H1 (cell line): ENCODE measurements around the gene PNLIPRP1. TPM values are rescaled to one million over a fixed set of nuclear protein-coding genes. Genes with fewer than 3 reads are reported as not detected.

Experiments
- CTCF ChIA-PET: fragments of 300-600 bp; sonication (Branson Sonifier 250); formaldehyde crosslinking; loops from one replicate; lab custom pipeline; 2021; ENCODE audit not compliant: partially characterized antibody; lab: Charles Lee
- POLR2A ChIA-PET: fragments of 300-600 bp; sonication (Branson Sonifier 250); formaldehyde crosslinking; loops from one replicate; lab custom pipeline; 2021; ENCODE audit warnings: inconsistent platforms; ENCODE audit not compliant: partially characterized antibody; lab: Charles Lee
- DNase-seq, 2 experiments: peaks; one replicate each; pipeline versions ENCODE4 v3.0.0 to v3.0.0-alpha.2; 2010 to 2022; ENCODE audit warnings: low spot score in 2 of 2, low read depth in 1 of 2, mixed read lengths in 1 of 2
- FAIRE-seq: peaks from 2 replicates; lab custom pipeline; 2011; peaks lifted over from hg19 to GRCh38; lab: Jason Lieb, UNC
- H2AFZ ChIP-seq: 2 replicates; pipeline ENCODE4 v1.8.1; 2012; ENCODE audit warnings: low read length, inconsistent platforms
- H2AK5ac ChIP-seq: 2 replicates; pipeline ENCODE4 v1.6.1; 2013; ENCODE audit warnings: low read depth, low read length
- H2BK120ac ChIP-seq: replicated peaks from 2 replicates; pipeline ENCODE3; 2013; ENCODE audit warnings: low read depth, low read length, inconsistent platforms
- H2BK12ac ChIP-seq: 2 replicates; pipeline ENCODE4 v1.6.1; 2013; ENCODE audit warnings: low read depth, low read length
- H2BK15ac ChIP-seq: 2 replicates; pipeline ENCODE4 v1.6.1; 2013; ENCODE audit warnings: low read length
- H2BK20ac ChIP-seq: 2 replicates; pipeline ENCODE4 v1.6.1; 2013; ENCODE audit warnings: low read length
- H2BK5ac ChIP-seq: 2 replicates; pipeline ENCODE4 v1.6.1; 2013; ENCODE audit warnings: low read depth, low read length
- H3K14ac ChIP-seq: 2 replicates; pipeline ENCODE4 v1.6.1; 2013; ENCODE audit warnings: inconsistent platforms; ENCODE audit not compliant: insufficient read length
- H3K18ac ChIP-seq: 2 replicates; pipeline ENCODE4 v1.6.1; 2013; ENCODE audit warnings: low read length; ENCODE audit errors: extremely low read depth
- H3K23ac ChIP-seq: 2 replicates; pipeline ENCODE4 v1.6.1; 2013; ENCODE audit warnings: inconsistent platforms; ENCODE audit not compliant: insufficient read length
- H3K23me2 ChIP-seq: 2 replicates; pipeline ENCODE4 v1.6.1; 2013; ENCODE audit warnings: low read depth, low read length
- H3K27ac ChIP-seq: 2 replicates; pipeline ENCODE4 v1.6.1; 2011; ENCODE audit warnings: low read depth, low read length, inconsistent platforms
- H3K27me3 ChIP-seq, 4 experiments: replicated peaks in 1 of 4; 1 replicate in 1 of 4; 2 replicates in 3 of 4; pipeline versions ENCODE4 v1.6.1 to v1.8.1; 2011 to 2013; ENCODE audit warnings: low read length in 3 of 4, mild to moderate bottlenecking in 3 of 4, inconsistent platforms in 2 of 4, mixed read lengths in 2 of 4, moderate library complexity in 1 of 4; ENCODE audit not compliant: control insufficient read depth in 3 of 4, insufficient read depth in 3 of 4; ENCODE audit errors: extremely low read depth in 1 of 4
- H3K36me3 ChIP-seq, 4 experiments: 2 replicates each; pipeline versions ENCODE4 v1.6.1 to v1.8.1; 2011 to 2013; ENCODE audit warnings: mild to moderate bottlenecking in 4 of 4, low read length in 3 of 4, moderate library complexity in 2 of 4, control low read depth in 1 of 4, inconsistent platforms in 1 of 4; ENCODE audit not compliant: insufficient read depth in 4 of 4, control insufficient read depth in 2 of 4
- H3K4ac ChIP-seq: replicated peaks from 2 replicates; pipeline ENCODE3; 2013; ENCODE audit warnings: low read length, low read depth, mixed read lengths, inconsistent platforms; ENCODE audit not compliant: insufficient read length
- H3K4me1 ChIP-seq, 4 experiments: replicated peaks in 1 of 4; 1 replicate in 1 of 4; 2 replicates in 3 of 4; pipeline versions ENCODE4 v1.6.1 to v1.8.1; 2011 to 2013; ENCODE audit warnings: low read length in 3 of 4, inconsistent platforms in 2 of 4, mixed read lengths in 1 of 4; ENCODE audit not compliant: insufficient read depth in 4 of 4, control insufficient read depth in 3 of 4
- H3K4me2 ChIP-seq, 2 experiments: 2 replicates each; pipeline versions ENCODE4 v1.6.1 to v1.8.1; 2011 to 2013; ENCODE audit warnings: low read depth in 2 of 2, low read length in 2 of 2, control low read depth in 1 of 2, inconsistent platforms in 1 of 2, mild to moderate bottlenecking in 1 of 2; ENCODE audit not compliant: insufficient read depth in 1 of 2
- H3K4me3 ChIP-seq, 4 experiments: fragments of 200-600, 300-600 bp in 1 of 4; sonication (generic), shearing (Covaris generic), sonication (Bioruptor Twin) in 1 of 4; 2 replicates each; pipeline versions ENCODE4 v1.5.1 to v1.8.1; 2011 to 2016; ENCODE audit warnings: low read length in 4 of 4, low read depth in 3 of 4, control low read depth in 2 of 4, inconsistent platforms in 2 of 4, mild to moderate bottlenecking in 2 of 4, mixed read lengths in 1 of 4, moderate library complexity in 1 of 4; ENCODE audit not compliant: insufficient read depth in 2 of 4; ENCODE audit errors: extremely low read depth in 1 of 4
- H3K56ac ChIP-seq: replicated peaks from 2 replicates; pipeline ENCODE3; 2013; ENCODE audit warnings: low read depth, mild to moderate bottlenecking, mixed read lengths, low read length, inconsistent platforms; ENCODE audit not compliant: insufficient read length
- H3K79me1 ChIP-seq: 2 replicates; pipeline ENCODE4 v1.6.1; 2013; ENCODE audit warnings: low read depth, low read length, control low read depth
- H3K79me2 ChIP-seq, 2 experiments: 2 replicates each; pipeline versions ENCODE4 v1.6.1 to v1.8.1; 2012 to 2013; ENCODE audit warnings: low read length in 2 of 2, mild to moderate bottlenecking in 2 of 2, inconsistent platforms in 1 of 2; ENCODE audit not compliant: insufficient read depth in 2 of 2, control insufficient read depth in 1 of 2
- H3K9ac ChIP-seq, 4 experiments: replicated peaks in 1 of 4; 1 replicate in 1 of 4; 2 replicates in 3 of 4; pipeline versions ENCODE4 v1.6.1 to v1.8.1; 2011 to 2013; ENCODE audit warnings: low read depth in 3 of 4, low read length in 3 of 4, control low read depth in 2 of 4, mild to moderate bottlenecking in 2 of 4, moderate library complexity in 2 of 4, inconsistent platforms in 1 of 4; ENCODE audit errors: extremely low read depth in 1 of 4
- H3K9me3 ChIP-seq, 2 experiments: 2 replicates each; pipeline versions ENCODE4 v1.6.1 to v1.8.1; 2012 to 2013; ENCODE audit warnings: mild to moderate bottlenecking in 2 of 2, moderate library complexity in 2 of 2, control low read depth in 1 of 2, inconsistent platforms in 1 of 2, low read depth in 1 of 2, low read length in 1 of 2, mixed read lengths in 1 of 2; ENCODE audit not compliant: insufficient read depth in 2 of 2
- H4K20me1 ChIP-seq, 2 experiments: replicated peaks in 1 of 2; 2 replicates each; pipeline versions ENCODE3 to v1.8.1; 2011 to 2013; ENCODE audit warnings: inconsistent platforms in 2 of 2, low read length in 2 of 2, mild to moderate bottlenecking in 1 of 2; ENCODE audit not compliant: insufficient read depth in 2 of 2, control insufficient read depth in 1 of 2
- H4K5ac ChIP-seq: 2 replicates; pipeline ENCODE4 v1.6.1; 2013; ENCODE audit warnings: low read length, low read depth, mixed read lengths, inconsistent platforms; ENCODE audit not compliant: insufficient read length
- H4K8ac ChIP-seq: 2 replicates; pipeline ENCODE4 v1.8.0; 2013; ENCODE audit warnings: mild to moderate bottlenecking, moderate library complexity, low read length, inconsistent platforms; ENCODE audit not compliant: insufficient read depth; ENCODE audit errors: extremely low read depth
- H4K91ac ChIP-seq: replicated peaks from 2 replicates; pipeline ENCODE3; 2013; ENCODE audit warnings: low read length, mixed read lengths, inconsistent platforms; ENCODE audit not compliant: insufficient read length
- BCL11A ChIP-seq, 2 experiments: IDR thresholded peaks; one replicate each; pipeline ENCODE4 v1.6.1; 2011; ENCODE audit warnings: low read depth in 2 of 2, low read length in 2 of 2, mild to moderate bottlenecking in 2 of 2
- CREB1 ChIP-seq: IDR thresholded peaks from 2 replicates; pipeline ENCODE4 v1.6.1; 2012; ENCODE audit warnings: inconsistent platforms
- EZH2 ChIP-seq: fragments of 200-600 bp; sonication (generic); IDR thresholded peaks from 2 replicates; pipeline ENCODE4 v1.7.1; 2012; ENCODE audit warnings: low read depth, mild to moderate bottlenecking, moderate library complexity, low read length, inconsistent platforms; ENCODE audit not compliant: severe bottlenecking
- NRF1 ChIP-seq: IDR thresholded peaks from 2 replicates; pipeline ENCODE4 v1.6.1; 2011; ENCODE audit warnings: mild to moderate bottlenecking, low read depth, low read length, improper control_type of control experiment
- RBBP5 ChIP-seq: IDR thresholded peaks from 2 replicates; pipeline ENCODE4 v1.7.1; 2012; ENCODE audit warnings: low read depth, mild to moderate bottlenecking, inconsistent platforms, low read length, moderate library complexity, borderline replicate concordance
- RNF2 ChIP-seq: fragments of 200-900, 300-1000 bp; sonication (generic); IDR thresholded peaks from 2 replicates; pipeline ENCODE4 v1.7.1; 2016; ENCODE audit warnings: borderline replicate concordance, low read depth, mild to moderate bottlenecking, antibody characterized with exemption, low read length; ENCODE audit not compliant: poor library complexity, severe bottlenecking; ENCODE audit errors: missing control alignments
- SP1 ChIP-seq: IDR thresholded peaks from 2 replicates; pipeline ENCODE4 v1.6.1; 2011; ENCODE audit warnings: low read depth, low read length
- SP4 ChIP-seq: IDR thresholded peaks from 2 replicates; pipeline ENCODE4 v1.6.1; 2012; ENCODE audit warnings: low read length, inconsistent platforms
- SRF ChIP-seq: IDR thresholded peaks from 2 replicates; pipeline ENCODE4 v1.6.1; 2011; ENCODE audit warnings: mild to moderate bottlenecking, low read depth, low read length, moderate library complexity
- WGBS, 2 experiments: shearing (Covaris generic) in 1 of 2; methylation state at CpG; one replicate each; pipeline versions ENCODE4 v1.1.6 to v1.1.7; 2013 to 2015; ENCODE audit warnings: low lambda C conversion rate in 2 of 2, mixed read lengths in 2 of 2, inconsistent platforms in 1 of 2, low coverage in 1 of 2, missing lambda C conversion rate in 1 of 2; ENCODE audit not compliant: insufficient replicate concordance in 2 of 2, insufficient coverage in 1 of 2, insufficient read length in 1 of 2; ENCODE audit errors: extremely low coverage in 1 of 2, missing lambda C conversion rate in 1 of 2; 5-methylcytosine and 5-hydroxymethylcytosine counted together
- polyA plus RNA-seq, 7 experiments: library from polyadenylated mRNA; depleted of rRNA in 3 of 7; stranded (reverse) in 5 of 7; unstranded in 2 of 7; fragments of >200 nt in 5 of 7; fragments of 200-250 nt in 2 of 7; gene quantifications; 1 replicate in 5 of 7; 2 replicates in 1 of 7; 4 replicates in 1 of 7; pipeline versions ENCODE4 v1.2.1 to v1.2.3, GENCODE V29; 2011 to 2013; ENCODE audit warnings: missing spikeins in 2 of 7, mixed read lengths in 2 of 7
- total RNA-seq: library from RNA; stranded (reverse); fragmentation: NEBNext Ultra II Directional; extraction: Animal tissue kit (Norgen Biotek cat#: 25700); gene quantifications from 2 replicates; pipeline ENCODE4 v1.2.1, GENCODE V29; 2021

Gene PNLIPRP1
- total and polyA plus RNA-seq, 2 of the 8 experiments (the other 6 are each of a cell fraction or from before 2014, with no cell fraction given): not detected

GRCh38 chr10:116596062-116596461 is 5.3 kb downstream of the PNLIPRP1 start:
- no peak overlapping the region for H2AFZ ChIP-seq
- H2BK5ac ChIP-seq: no peak overlapping the region
- ChIA-PET POLR2A (interaction anchor here (1.2 kb wide), 1 partner anchor 9 kb away, joined by 3 read pairs; no protein-coding TSS in a partner anchor), CTCF (interaction anchor here (0.6 to 1.6 kb wide), 3 partner anchors 86 to 126 kb away, joined by 3 to 6 read pairs (median 4); no protein-coding TSS in a partner anchor)
- H2AK5ac ChIP-seq: no peak overlapping the region
- H4K5ac ChIP-seq: no peak overlapping the region
- no peak overlapping the region for H3K27ac ChIP-seq
- H3K18ac ChIP-seq: no peak overlapping the region
- H4K91ac ChIP-seq: no peak overlapping the region
- H3K4me2 ChIP-seq: no peak overlapping the region
- no peaks in the 10 kb centered on the region for H4K20me1 ChIP-seq
- H3K79me2 ChIP-seq: no peaks in the 10 kb centered on the region
- H4K8ac ChIP-seq: no peak overlapping the region
- H3K27me3 ChIP-seq: no peaks in the 10 kb centered on the region
- FAIRE-seq: no peak
- no peak overlapping the region for H3K14ac ChIP-seq
- no peak for DNase-seq
- no peak overlapping the region for H2BK20ac ChIP-seq
- no peak overlapping the region for H3K4ac ChIP-seq
- no peak overlapping the region for H2BK12ac ChIP-seq
- no peak overlapping the region for H3K23ac ChIP-seq
- no peak overlapping the region for H3K56ac ChIP-seq
- H3K9me3 ChIP-seq: no peaks in the 10 kb centered on the region
- peaks cover 0 to 5% (median 0%) of the 10 kb centered on the region in 4 experiments; a peak in 1 of 7 replicates for H3K4me1 ChIP-seq
- no peak overlapping the region for H2BK15ac ChIP-seq
- H3K9ac ChIP-seq: no peak overlapping the region
- H3K23me2 ChIP-seq: no peaks in the 10 kb centered on the region
- H2BK120ac ChIP-seq: no peak overlapping the region
- no peaks in the 10 kb centered on the region for H3K79me1 ChIP-seq
- H3K36me3 ChIP-seq: no peaks in the 10 kb centered on the region
- 81% methylated on average over 2 of the region's 2 CpGs; no CpG with 5 or more reads in 1 of the 2 experiments for whole genome bisulfite sequencing, 2 experiments
- no peak overlapping the region for H3K4me3 ChIP-seq
- TF ChIP-seq SP4: no peak
- TF ChIP-seq SRF: no peak
- TF ChIP-seq SP1: no peak
- TF ChIP-seq NRF1: no peak
- no peak for TF ChIP-seq BCL11A (IDR thresholded peaks at IDR 0.05; ENCODE audit: low read depth in 2 of 2, low read length in 2 of 2)
- TF ChIP-seq RNF2: no peak
- no peak for TF ChIP-seq CREB1
- no peak for TF ChIP-seq RBBP5
- TF ChIP-seq EZH2: no peak
